SK-N-SH (cell line): ENCODE data around the gene CEBPG. TPM values are rescaled to one million over a fixed set of nuclear protein-coding genes. Genes with fewer than 3 reads are reported as not detected.
A peak's percentile ranks its signal among the peaks of the same experiment; 100 is the strongest.

Experiments
- CTCF ChIA-PET: fragments of 300-600, 350-600 bp; formaldehyde crosslinking; extraction: SDS; loops from one replicate; lab custom pipeline; 2021; lab: Yijun Ruan, JAX
- POLR2A ChIA-PET: fragments of 350-600 bp; sonication (Branson Sonifier 250); formaldehyde crosslinking; extraction: SDS; loops from one replicate; lab custom pipeline; 2020; ENCODE audit warnings: antibody characterized with exemption, inconsistent platforms; lab: Yijun Ruan, JAX
- DNase-seq: peaks from one replicate; pipeline ENCODE4 v3.0.0; 2012
- H2AFZ ChIP-seq: fragments of 200-600 bp; sonication (generic); 2 replicates; pipeline ENCODE4 v1.8.1; 2016; ENCODE audit warnings: antibody characterized with exemption, mild to moderate bottlenecking, low read depth
- H3F3A ChIP-seq: fragments of 200-600 bp; sonication (generic); replicated peaks from 2 replicates; pipeline ENCODE3; 2016; ENCODE audit warnings: antibody characterized with exemption, mild to moderate bottlenecking; ENCODE audit not compliant: insufficient read depth
- H3K27ac ChIP-seq, 2 experiments: fragments of 200-500 bp in 1 of 2; fragments of 200-600 bp in 1 of 2; sonication (Bioruptor generic) in 1 of 2; sonication (generic), shearing (Covaris generic) in 1 of 2; 2 replicates each; pipeline versions ENCODE4 v1.5.1 to v1.6.1; 2014 to 2016; ENCODE audit warnings: low read depth in 2 of 2, inconsistent platforms in 1 of 2, low read length in 1 of 2, mild to moderate bottlenecking in 1 of 2, mixed read lengths in 1 of 2
- H3K27me3 ChIP-seq: fragments of 200-600 bp; sonication (generic), shearing (Covaris generic); 2 replicates; pipeline ENCODE4 v1.6.1; 2016; ENCODE audit warnings: mixed run types; ENCODE audit not compliant: insufficient read depth
- H3K36me3 ChIP-seq, 2 experiments: fragments of 200-500 bp in 1 of 2; fragments of 200-600 bp in 1 of 2; sonication (Bioruptor generic) in 1 of 2; sonication (generic) in 1 of 2; replicated peaks in 1 of 2; 2 replicates each; pipeline versions ENCODE3 to v1.5.1; 2014 to 2016; ENCODE audit warnings: low read length in 1 of 2, mild to moderate bottlenecking in 1 of 2; ENCODE audit not compliant: insufficient read depth in 2 of 2, control insufficient read depth in 1 of 2
- H3K4me1 ChIP-seq, 2 experiments: fragments of 200-500 bp in 1 of 2; fragments of 200-600 bp in 1 of 2; sonication (Bioruptor generic) in 1 of 2; sonication (generic), shearing (Covaris generic) in 1 of 2; 2 replicates each; pipeline versions ENCODE4 v1.5.1 to v1.6.1; 2014 to 2016; ENCODE audit warnings: low read depth in 1 of 2, low read length in 1 of 2, mixed run types in 1 of 2; ENCODE audit not compliant: insufficient read depth in 2 of 2, control insufficient read depth in 1 of 2
- H3K4me2 ChIP-seq: fragments of 200-600 bp; sonication (generic), shearing (Covaris generic); 2 replicates; pipeline ENCODE4 v1.6.1; 2017; ENCODE audit warnings: mixed run types
- H3K4me3 ChIP-seq, 2 experiments: fragments of 200-500 bp in 1 of 2; fragments of 200-600 bp in 1 of 2; sonication (Bioruptor generic) in 1 of 2; sonication (generic), shearing (Covaris generic) in 1 of 2; 2 replicates each; pipeline versions ENCODE4 v1.5.1 to v1.8.1; 2014 to 2016; ENCODE audit warnings: low read depth in 2 of 2, inconsistent platforms in 1 of 2, low read length in 1 of 2, mild to moderate bottlenecking in 1 of 2, mixed read lengths in 1 of 2, moderate library complexity in 1 of 2
- H3K79me2 ChIP-seq: fragments of 200-600 bp; sonication (generic); 2 replicates; pipeline ENCODE4 v1.8.1; 2017; ENCODE audit warnings: mild to moderate bottlenecking; ENCODE audit not compliant: insufficient read depth
- H3K9ac ChIP-seq: fragments of 200-600 bp; sonication (generic); 2 replicates; pipeline ENCODE4 v1.6.1; 2017; ENCODE audit warnings: mixed run types
- H3K9me2 ChIP-seq: fragments of 200-600 bp; sonication (generic); 2 replicates; pipeline ENCODE4 v1.6.1; 2017; ENCODE audit warnings: mixed run types
- H3K9me3 ChIP-seq: fragments of 200-600 bp; sonication (generic); 2 replicates; pipeline ENCODE4 v1.6.1; 2017; ENCODE audit warnings: mixed run types, mild to moderate bottlenecking, moderate library complexity
- H4K20me1 ChIP-seq: fragments of 200-600 bp; sonication (generic); 2 replicates; pipeline ENCODE4 v1.6.1; 2017; ENCODE audit warnings: mild to moderate bottlenecking, mixed run types; ENCODE audit not compliant: insufficient read depth
- CTCF ChIP-seq: fragments of 200-600 bp; sonication (generic); IDR thresholded peaks from 2 replicates; pipeline ENCODE4 v1.6.1; 2017; ENCODE audit warnings: antibody characterized with exemption, mild to moderate bottlenecking, moderate library complexity
- ELF1 ChIP-seq: IDR thresholded peaks from 2 replicates; pipeline ENCODE4 v1.4.0; 2012
- EP300 ChIP-seq, 2 experiments: IDR thresholded peaks; 2 replicates each; pipeline versions ENCODE4 v1.4.0 to v1.6.1; 2012; ENCODE audit warnings: borderline replicate concordance in 1 of 2, low read depth in 1 of 2, low read length in 1 of 2
- EZH2phosphoT487 ChIP-seq: fragments of 200-600 bp; sonication (generic); IDR thresholded peaks from 2 replicates; pipeline ENCODE4 v1.6.1; 2017; ENCODE audit warnings: low read depth, mixed run types, mild to moderate bottlenecking, antibody characterized with exemption, moderate library complexity, borderline replicate concordance
- FOXM1 ChIP-seq: IDR thresholded peaks from 2 replicates; pipeline ENCODE4 v1.4.0; 2012; ENCODE audit warnings: low read depth, mild to moderate bottlenecking
- GABPA ChIP-seq: IDR thresholded peaks from 2 replicates; pipeline ENCODE4 v1.4.0; 2012; ENCODE audit warnings: low read depth, mild to moderate bottlenecking
- MEF2A ChIP-seq: IDR thresholded peaks from 2 replicates; pipeline ENCODE4 v1.4.0; 2012; ENCODE audit warnings: low read depth, borderline replicate concordance
- NFIC ChIP-seq: IDR thresholded peaks from 2 replicates; pipeline ENCODE4 v1.4.0; 2012; ENCODE audit warnings: borderline replicate concordance
- NRF1 ChIP-seq: IDR thresholded peaks from 2 replicates; pipeline ENCODE4 v1.6.1; 2012; ENCODE audit warnings: low read depth, mild to moderate bottlenecking, low read length
- RAD21 ChIP-seq: IDR thresholded peaks from 2 replicates; pipeline ENCODE4 v1.6.1; 2012; ENCODE audit warnings: mild to moderate bottlenecking, low read length
- RCOR1 ChIP-seq: fragments of 150-350 bp; IDR thresholded peaks from 2 replicates; pipeline ENCODE4 v1.6.1; 2017; ENCODE audit warnings: antibody characterized with exemption, low read length
- RFX5 ChIP-seq: IDR thresholded peaks from 2 replicates; pipeline ENCODE4 v1.6.1; 2012; ENCODE audit warnings: mild to moderate bottlenecking, improper control_type of control experiment, low read length
- SIN3A ChIP-seq: IDR thresholded peaks from 2 replicates; pipeline ENCODE4 v1.6.1; 2012; ENCODE audit warnings: low read depth, mild to moderate bottlenecking, low read length, moderate library complexity, borderline replicate concordance
- SMC3 ChIP-seq: IDR thresholded peaks from 2 replicates; pipeline ENCODE4 v1.6.1; 2012; ENCODE audit warnings: low read depth, low read length, improper control_type of control experiment
- TAF1 ChIP-seq: IDR thresholded peaks from 2 replicates; pipeline ENCODE4 v1.6.1; 2012; ENCODE audit warnings: low read depth, mild to moderate bottlenecking, low read length, moderate library complexity, borderline replicate concordance
- WGBS: methylation state at CpG from one replicate; pipeline ENCODE4 v1.1.6; 2017; ENCODE audit warnings: low lambda C conversion rate; 5-methylcytosine and 5-hydroxymethylcytosine counted together
- polyA plus RNA-seq, 3 experiments: library from polyadenylated mRNA; depleted of rRNA; stranded (reverse); fragments of >200 nt; gene quantifications; 2 replicates each; pipeline ENCODE4 v1.2.3, GENCODE V29; 2012

Gene CEBPG
- polyA plus RNA-seq, 1 of the 3 experiments (the other 2 are of a cell fraction) = 9.1 TPM

GRCh38 chr19:33429891-33430673, 56.6 kb downstream of the CEBPG start:
- Histone ChIP-seq H3F3A (no peaks in the 10 kb centered on the region), H3K9ac (no peak overlapping the region), H3K27ac (peak overlapping the region in 1 of 2 experiments; percentile 73; a peak in 2 of 4 replicates), H3K27me3 (no peaks in the 10 kb centered on the region), H2AFZ (no peak overlapping the region), H3K4me3 (peak overlapping the region in 1 of 2 experiments; percentile 28; a peak in 1 of 4 replicates), H3K36me3 (no peaks in the 10 kb centered on the region), H3K4me2 (no peak overlapping the region), H3K9me2 (no peaks in the 10 kb centered on the region), H3K4me1 (peaks cover 9 to 37% of the 10 kb centered on the region in 2 experiments), H4K20me1 (no peaks in the 10 kb centered on the region), H3K9me3 (no peaks in the 10 kb centered on the region), H3K79me2 (no peaks in the 10 kb centered on the region)
- ChIA-PET CTCF (interaction anchor here (0.6 to 4.5 kb wide), 58 partner anchors 9 to 724 kb away, joined by 3 to 137 read pairs (median 5); partner anchors contain the start of gene CHST8), POLR2A (interaction anchor here (1.1 kb wide), 1 partner anchor 90 kb away, joined by 4 read pairs; no protein-coding TSS in a partner anchor)
- TF ChIP-seq SIN3A = no peak
- 40% methylated on average over 16 of the region's 17 CpGs for WGBS
- no peak for DNase-seq

GRCh38 chr19:33430674-33431277, 57.3 kb downstream of the CEBPG start:
- peak overlapping the region in 1 of 2 experiments; percentile 73; a peak in 1 of 4 replicates for H3K27ac ChIP-seq
- no peak overlapping the region for H3K4me2 ChIP-seq
- H4K20me1 ChIP-seq = no peaks in the 10 kb centered on the region
- POLR2A ChIA-PET = interaction anchor here (1.1 kb wide), 1 partner anchor 89 kb away, joined by 4 read pairs; no protein-coding TSS in a partner anchor
- H3K9me3 ChIP-seq = no peaks in the 10 kb centered on the region
- TF ChIP-seq RAD21 (peak; percentile 97), ELF1 (no peak), EP300 (IDR thresholded peaks at IDR 0.05; ENCODE audit: borderline replicate concordance in 1 of 2, low read depth in 1 of 2, low read length in 1 of 2) (no peak), TAF1 (no peak), MEF2A (no peak), RFX5 (no peak), FOXM1 (no peak), GABPA (no peak), EZH2phosphoT487 (no peak), SMC3 (peak; percentile 97), RCOR1 (0 out of 2 replicates have a peak, but pooled peaks have one; percentile 6), CTCF (peak; percentile 84), NFIC (no peak), NRF1 (0 out of 2 replicates have a peak, but pooled peaks have one; percentile 3)
- H3K4me1 ChIP-seq = peaks cover 16 to 44% of the 10 kb centered on the region in 2 experiments
- H3K27me3 ChIP-seq = no peaks in the 10 kb centered on the region
- WGBS = 30% methylated on average over 13 of the region's 13 CpGs
- peak overlapping the region in 1 of 2 experiments; percentile 28; a peak in 1 of 4 replicates for H3K4me3 ChIP-seq
- DNase-seq = peak; percentile 83
- H2AFZ ChIP-seq = no peak overlapping the region
- no peaks in the 10 kb centered on the region for H3K36me3 ChIP-seq
- H3K9ac ChIP-seq = no peak overlapping the region
- no peaks in the 10 kb centered on the region for H3K79me2 ChIP-seq
- H3F3A ChIP-seq = no peaks in the 10 kb centered on the region
- no peaks in the 10 kb centered on the region for H3K9me2 ChIP-seq
- CTCF ChIA-PET = interaction anchor here (0.6 to 4.5 kb wide), 58 partner anchors 9 to 724 kb away, joined by 3 to 137 read pairs (median 5); partner anchors contain the start of gene CHST8
